Raji (cell line): Measurements from ENCODE around the gene SHKBP1.
A peak's percentile ranks its signal among the peaks of the same experiment; 100 is the strongest.

Experiments used
- POLR2A ChIP-seq: IDR thresholded peaks from 2 replicates; pipeline ENCODE4 v1.6.1; 2011; ENCODE audit warnings: low read depth, low read length, control low read depth; ENCODE audit not compliant: insufficient read depth

The SHKBP1 gene

DNA sequence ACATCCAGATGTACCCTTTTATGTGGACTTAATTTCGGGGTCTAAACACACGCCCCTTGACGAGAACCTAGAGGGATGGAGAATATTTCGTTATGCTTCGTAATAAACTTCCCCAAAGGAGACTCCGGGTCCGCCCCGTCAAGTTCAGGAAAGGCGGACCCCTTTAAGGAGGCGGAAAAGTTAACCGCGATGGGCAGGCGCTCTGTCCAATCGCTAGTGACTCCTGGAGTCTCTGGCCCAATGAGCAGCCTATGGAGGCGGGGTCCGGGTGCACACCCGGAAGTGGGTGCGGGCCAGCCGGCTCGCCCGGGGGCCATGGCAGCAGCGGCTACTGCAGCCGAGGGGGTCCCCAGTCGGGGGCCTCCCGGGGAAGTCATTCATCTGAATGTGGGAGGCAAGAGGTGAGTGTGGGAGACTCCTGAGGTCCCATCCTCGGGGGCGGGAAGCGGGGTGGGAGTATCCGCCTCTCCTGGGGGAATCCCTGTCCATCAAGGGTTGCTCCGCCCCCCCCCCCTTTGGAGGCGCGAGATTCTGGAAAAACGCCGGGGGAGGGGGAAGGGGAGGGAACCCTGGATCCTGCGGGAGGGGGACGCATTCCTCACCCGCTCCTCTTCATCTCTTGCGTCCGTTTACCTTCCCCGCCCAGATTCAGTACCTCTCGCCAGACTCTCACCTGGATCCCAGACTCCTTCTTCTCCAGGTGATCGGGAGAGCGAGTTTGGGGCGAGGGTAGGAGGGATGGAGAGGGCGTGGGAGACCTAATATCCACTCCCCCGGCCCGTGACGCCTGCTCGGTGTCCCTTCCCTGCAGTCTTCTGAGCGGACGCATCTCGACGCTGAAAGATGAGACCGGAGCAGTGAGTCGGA, at the start of gene SHKBP1:
SHKBP1 (plus strand) TSS at position 289 of the 867 bp plus-strand sequence; CDS start at position 316, 27 bp downstream.
- peak; percentile 66 for TF ChIP-seq POLR2A

DNA sequence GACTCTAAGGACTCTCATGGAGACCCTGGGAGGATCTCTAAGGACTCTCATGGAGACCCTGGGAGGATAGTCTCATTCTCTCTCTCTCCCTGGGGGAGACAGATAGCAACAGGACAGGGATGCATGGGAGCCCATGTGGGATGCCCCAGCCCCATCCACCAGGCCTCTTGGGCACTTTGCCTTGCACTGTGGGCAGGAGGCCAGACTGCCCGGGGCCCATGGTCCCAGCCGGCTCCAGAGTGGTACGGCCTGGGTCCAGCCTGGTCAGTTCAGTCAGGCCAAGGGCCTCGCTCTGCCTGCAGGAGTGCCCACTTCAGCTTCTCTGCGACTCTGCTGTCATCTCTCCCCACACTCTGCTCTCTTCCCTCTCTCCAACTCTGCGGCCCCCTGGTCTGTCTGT, 48.6 kb upstream of the SHKBP1 start:
- no peak for TF ChIP-seq POLR2A

DNA sequence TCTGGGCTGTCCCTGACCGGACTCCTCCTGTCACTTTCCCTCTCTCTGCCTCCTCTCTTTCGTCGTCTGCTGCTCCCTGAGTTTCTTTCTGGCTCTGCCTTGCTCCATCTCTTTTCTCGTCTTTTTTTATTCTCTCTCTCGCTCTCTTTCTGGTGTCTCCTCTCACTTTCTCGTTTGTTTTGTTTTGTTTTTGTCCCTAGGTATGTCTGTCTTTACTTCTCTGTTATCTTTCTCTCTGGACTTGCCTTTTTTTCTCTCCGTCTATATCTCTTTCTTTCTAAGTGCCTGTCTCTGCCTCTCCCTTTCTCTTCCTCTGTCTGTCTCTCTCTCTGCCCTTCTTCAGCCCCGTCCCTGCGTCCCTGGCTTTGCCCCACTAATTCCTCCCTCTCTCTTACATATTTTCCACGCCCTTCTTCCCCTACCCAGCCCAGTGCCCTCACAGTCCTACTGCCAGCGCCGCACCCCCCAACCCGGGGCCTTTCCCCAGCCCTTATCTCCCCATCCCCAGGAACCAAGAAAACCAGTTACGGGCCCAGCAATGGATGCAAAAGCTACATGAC, 48.1 kb upstream of the SHKBP1 start:
- no peak for TF ChIP-seq POLR2A

DNA sequence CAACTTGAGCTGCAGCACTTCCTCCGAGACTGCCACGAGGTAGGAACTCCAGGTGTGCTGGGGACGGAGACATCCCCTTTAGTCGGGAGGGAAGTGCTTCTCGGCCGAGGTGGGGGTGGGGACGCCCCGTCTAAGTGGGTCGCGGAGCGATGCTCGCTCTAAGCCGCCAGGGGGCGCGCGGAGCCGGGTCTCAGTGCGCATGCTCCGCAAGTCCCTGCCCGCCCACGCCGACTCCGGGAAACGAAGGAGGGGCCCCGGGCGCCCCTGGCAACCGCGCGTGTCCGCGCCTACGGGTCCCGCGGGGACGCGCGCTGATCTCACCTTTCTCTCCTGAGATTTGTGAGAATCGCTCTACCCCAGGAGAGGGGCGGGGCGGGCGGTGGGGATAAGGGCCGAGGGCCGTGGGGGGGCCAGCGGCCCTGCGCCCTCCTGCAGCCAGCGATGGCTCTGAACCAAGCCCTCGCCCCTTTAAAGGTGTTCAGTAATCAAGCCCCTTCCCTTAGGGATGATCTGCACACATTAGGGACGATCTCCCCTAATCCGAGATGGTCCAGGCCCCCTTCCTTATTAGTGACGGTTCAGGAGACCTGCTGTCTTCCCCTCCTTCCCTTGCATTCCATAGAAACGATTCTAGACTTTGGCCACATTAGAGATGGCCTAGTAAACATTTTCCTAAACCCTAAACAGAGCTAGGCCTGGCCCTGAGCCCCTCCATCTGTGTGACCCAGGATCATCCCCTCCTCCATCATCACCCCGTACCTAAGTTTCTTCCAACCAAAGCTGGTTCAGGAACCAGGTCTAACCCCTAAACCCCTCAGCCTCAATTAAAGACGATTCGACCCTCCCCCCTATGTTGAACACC, 47.3 kb upstream of the SHKBP1 start:
- TF ChIP-seq POLR2A, result no peak

DNA sequence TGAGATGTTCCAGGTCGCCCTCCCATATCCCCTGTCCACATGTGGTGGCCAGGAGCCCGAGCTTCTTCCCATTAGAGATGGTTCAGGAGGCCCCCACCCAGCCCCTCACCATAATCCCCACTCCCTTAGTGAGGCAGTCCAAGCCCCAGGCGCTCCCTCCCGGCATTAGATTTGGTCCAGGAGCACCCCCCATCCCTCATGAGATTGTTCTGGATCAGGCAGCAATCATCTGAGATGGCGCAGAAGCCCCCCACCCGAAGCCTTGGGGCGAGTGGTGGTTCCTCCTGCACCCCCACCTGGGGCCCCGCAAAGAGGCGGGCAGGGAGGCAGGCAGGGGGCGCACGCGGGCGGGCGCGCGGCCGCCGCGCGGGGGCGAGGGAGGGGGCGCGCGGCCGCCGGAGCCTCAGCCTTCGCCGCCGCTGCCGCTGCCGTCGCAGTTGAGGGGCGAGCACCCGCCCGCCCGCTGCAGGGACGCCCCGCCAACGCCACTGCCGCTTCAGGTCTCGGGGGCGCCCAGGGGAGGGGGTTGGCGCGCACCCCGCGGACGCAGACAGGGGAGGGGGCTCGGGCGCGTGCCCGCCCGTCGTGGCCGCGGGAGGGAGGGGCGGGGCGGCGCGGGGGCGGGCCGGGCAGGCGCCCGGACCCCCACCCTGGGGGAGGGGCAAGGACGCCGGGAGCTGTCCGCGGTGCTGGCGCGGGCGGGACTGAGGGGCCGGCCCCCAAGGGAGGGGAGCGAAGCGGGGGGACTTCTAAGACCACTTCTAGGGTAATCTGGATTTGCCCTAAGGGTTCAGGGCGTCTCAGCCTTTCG, 46.4 kb upstream of the SHKBP1 start:
- TF ChIP-seq POLR2A, result no peak

GRCh38 chr19:40533508-40533907, 43.2 kb upstream of the SHKBP1 start:
- no peak for TF ChIP-seq POLR2A

DNA sequence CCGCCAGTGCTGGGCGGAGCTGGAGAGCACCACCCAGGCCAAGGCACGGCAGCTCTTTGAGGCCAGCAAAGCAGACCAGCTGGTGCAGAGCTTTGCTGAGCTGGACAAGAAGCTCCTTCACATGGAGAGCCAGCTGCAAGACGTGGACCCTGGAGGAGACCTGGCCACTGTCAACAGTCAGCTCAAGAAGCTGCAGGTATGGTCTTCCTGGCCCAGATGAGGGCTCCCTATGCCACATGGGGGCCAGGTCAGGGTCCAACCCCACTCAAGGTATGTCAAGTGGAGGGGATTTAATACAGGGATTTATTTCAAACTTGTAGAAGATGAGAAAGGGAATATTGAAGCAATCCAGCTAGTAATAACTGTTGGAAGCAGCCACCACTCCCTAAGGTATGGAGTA, 42.5 kb upstream of the SHKBP1 start:
- TF ChIP-seq POLR2A, result no peak

GRCh38 chr19:40539070-40539469, 37.6 kb upstream of the SHKBP1 start:
- TF ChIP-seq POLR2A, result no peak

- no peak for TF ChIP-seq POLR2A
Observed at GRCh38 chr19:40542202-40542859, 34.3 kb upstream of the SHKBP1 start.

DNA sequence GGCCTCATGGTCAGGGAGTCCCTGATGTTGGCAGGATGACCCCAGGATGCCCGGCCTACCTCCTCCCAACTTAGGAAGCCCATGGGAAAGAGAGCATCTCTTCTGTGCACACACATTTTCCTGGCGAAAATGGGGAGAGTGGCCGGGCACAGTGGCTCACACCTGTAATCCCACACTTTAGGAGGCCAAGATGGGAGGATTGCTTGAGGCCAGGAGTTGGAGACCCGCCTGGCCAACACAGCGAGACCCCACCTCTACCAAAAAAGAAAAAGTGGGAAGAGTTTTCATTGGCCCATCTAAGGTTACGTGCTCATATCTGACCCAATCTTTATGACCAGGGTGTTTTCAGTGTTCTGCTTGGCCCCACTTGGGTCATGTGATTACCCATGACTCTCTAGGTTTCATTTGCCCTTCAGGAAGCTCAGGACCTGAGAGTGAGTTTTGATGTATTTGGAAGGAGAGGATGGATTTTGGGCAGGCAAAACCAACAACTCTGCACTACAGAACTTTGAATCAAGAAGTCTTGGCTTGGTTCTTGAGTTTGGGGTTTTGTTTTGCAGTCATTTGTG, 33.6 kb upstream of the SHKBP1 start:
- no peak for TF ChIP-seq POLR2A

DNA sequence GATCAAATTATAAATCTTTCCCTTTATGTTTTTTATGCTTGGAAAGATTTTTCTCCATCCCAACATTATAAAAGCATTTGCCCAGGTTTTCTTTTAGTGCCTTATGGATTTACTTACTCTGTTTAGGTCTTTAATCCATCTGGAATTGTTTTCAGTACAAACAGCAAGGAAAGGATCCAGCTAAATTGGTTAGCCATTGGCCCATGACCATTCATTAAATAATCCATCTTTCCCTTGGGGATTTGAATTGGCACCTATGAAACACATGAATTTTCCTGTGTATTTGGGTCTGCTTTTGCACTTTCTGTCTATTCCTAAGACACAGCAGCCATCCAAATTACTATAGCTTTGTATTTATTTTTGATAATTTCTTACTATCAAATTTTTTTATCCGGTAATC, 28.8 kb upstream of the SHKBP1 start:
- TF ChIP-seq POLR2A, result no peak

DNA sequence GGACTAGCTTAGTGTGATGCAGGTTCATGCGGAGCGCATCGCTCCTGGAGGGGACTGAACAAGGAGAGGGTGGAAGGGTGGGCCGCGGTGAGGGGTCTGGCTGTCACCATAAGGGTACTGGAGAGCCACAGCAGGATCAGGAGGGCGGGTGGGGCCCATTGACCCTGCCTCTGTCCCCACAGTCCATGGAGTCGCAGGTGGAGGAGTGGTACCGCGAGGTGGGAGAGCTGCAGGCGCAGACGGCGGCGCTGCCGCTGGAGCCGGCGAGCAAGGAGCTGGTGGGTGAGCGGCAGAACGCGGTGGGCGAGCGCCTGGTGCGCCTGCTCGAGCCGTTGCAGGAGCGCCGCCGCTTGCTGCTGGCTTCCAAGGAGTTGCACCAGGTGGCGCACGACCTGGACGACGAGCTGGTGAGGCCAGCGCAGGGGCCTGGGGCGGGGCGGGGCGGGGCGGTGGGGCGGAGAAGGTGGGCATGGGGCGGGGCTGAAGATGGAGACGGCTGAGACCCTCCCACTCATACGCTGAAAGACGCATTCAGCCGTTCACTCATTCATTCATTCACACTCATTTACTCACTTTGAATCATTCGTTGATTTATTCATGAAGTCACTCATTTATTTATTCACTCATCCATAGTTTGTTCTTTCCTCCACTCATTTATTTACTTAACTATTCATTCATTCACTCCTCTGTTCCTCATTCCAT, 27.5 kb upstream of the SHKBP1 start:
- TF ChIP-seq POLR2A, result 0 out of 2 replicates have a peak, but pooled peaks have one; percentile 27

GRCh38 chr19:40550951-40551350, 25.7 kb upstream of the SHKBP1 start:
- TF ChIP-seq POLR2A, result no peak

DNA sequence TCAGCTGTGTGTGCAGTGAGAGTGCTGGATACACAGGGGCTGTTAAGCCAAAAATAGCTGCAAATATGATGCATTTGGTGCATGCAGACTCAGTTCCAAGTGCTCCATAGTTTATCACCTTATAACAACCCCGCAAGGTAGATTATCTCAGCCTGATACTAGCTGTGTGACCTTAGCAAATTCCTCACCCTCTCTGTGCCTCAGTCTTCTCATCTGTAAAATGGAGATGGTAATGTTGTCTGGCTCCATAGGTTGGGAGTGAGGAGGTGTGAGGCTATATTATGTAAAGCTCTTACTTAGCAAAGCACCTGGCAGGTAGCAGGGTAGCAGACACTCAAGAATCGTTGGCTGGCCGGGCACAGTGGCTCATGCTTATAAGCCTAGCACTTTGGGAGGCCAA, 23.8 kb upstream of the SHKBP1 start:
- no peak for TF ChIP-seq POLR2A
